Measurements from ENCODE around the gene LAMTOR2. TPM values are rescaled to one million over a fixed set of nuclear protein-coding genes. Genes with fewer than 3 reads are reported as not detected.

LAMTOR2 gene
- polyA plus RNA-seq, 1 donor (not counting 4 experiments of a cell fraction or from before 2014, with no cell fraction given), result 67.5 TPM

DNA sequence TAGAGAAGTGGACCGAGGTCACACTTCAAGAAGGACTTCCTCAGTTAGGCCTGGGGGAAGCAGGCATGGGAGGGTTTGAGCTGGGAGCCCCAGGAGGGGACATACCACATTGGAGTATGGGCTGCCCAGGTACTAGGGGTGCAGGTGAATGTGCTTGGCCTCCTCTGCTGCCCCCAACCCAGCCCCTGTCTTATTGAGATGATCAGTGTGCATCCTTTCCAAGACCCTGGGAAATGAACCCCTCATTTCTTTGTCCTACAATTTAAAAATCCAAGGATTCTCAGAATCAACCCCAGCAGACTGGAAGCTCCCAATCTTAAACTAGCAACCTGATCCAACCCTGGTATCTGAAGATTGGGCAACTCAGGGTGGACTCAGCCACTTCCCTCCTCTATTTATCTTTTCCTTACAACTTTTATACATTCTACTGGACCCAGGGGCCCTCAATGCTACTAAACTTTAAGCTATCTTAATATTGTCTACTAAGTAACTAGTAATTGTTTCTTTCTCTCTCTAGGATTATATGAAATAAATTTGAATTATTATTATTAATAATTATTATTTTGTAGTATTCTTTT, 18.6 kb downstream of the LAMTOR2 start:
- dilution Hi-C loops (cut with MboI; ENCODE audit: extremely low pct_ligation_motif_present, low sequenced_read_pairs), result no loop called here

DNA sequence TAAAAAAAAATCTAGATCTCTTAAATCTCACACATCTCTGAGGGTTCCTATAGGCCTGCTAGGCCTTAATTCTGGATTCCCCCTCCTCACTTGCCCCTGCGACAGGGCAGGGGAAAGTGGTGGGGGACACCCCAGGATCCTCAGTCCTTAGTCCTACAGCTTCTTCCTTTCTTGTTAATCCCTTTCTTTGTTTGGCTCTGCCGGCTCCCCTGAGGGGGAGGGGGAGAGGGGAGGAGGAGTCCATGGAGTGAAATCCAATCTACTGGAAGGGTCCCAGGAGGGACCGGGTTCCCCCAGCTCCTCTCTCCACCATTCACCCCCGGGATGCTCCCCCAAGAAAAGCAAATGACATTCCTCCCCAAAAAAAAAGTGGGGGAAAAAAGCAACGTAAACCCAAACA, 19.2 kb downstream of the LAMTOR2 start:
- FAIRE-seq (no peak), DNase-seq (ENCODE audit: low read depth, low spot score) (no peak)
- H2AFZ ChIP-seq (ENCODE audit: control insufficient read depth, low read length), result no peak overlapping the region
- no peak overlapping the region for H3K9ac ChIP-seq (ENCODE audit: control insufficient read depth, extremely low read depth, insufficient read depth, low read length)
- no peaks in the 10 kb centered on the region for H3K9me1 ChIP-seq (ENCODE audit: control insufficient read depth, extremely low read depth, insufficient read depth, low read length)
- H4K20me1 ChIP-seq (ENCODE audit: control insufficient read depth, extremely low read depth, insufficient read depth, low read length), result no peaks in the 10 kb centered on the region
- H3K27ac ChIP-seq (ENCODE audit: control insufficient read depth, insufficient read depth, low read length), result no peak overlapping the region
- H3K27me3 ChIP-seq (ENCODE audit: control insufficient read depth, extremely low read depth, insufficient read depth, low read length), result no peaks in the 10 kb centered on the region
- no peak overlapping the region for H3K4me3 ChIP-seq (ENCODE audit: control insufficient read depth in 2 of 3, extremely low read depth in 1 of 3, insufficient read depth in 2 of 3, low read depth in 1 of 3, low read length in 3 of 3)
- TF ChIP-seq EZH2 (IDR thresholded peaks at IDR 0.05; ENCODE audit: low read length), result no peak
- TF ChIP-seq, protein P1, sequence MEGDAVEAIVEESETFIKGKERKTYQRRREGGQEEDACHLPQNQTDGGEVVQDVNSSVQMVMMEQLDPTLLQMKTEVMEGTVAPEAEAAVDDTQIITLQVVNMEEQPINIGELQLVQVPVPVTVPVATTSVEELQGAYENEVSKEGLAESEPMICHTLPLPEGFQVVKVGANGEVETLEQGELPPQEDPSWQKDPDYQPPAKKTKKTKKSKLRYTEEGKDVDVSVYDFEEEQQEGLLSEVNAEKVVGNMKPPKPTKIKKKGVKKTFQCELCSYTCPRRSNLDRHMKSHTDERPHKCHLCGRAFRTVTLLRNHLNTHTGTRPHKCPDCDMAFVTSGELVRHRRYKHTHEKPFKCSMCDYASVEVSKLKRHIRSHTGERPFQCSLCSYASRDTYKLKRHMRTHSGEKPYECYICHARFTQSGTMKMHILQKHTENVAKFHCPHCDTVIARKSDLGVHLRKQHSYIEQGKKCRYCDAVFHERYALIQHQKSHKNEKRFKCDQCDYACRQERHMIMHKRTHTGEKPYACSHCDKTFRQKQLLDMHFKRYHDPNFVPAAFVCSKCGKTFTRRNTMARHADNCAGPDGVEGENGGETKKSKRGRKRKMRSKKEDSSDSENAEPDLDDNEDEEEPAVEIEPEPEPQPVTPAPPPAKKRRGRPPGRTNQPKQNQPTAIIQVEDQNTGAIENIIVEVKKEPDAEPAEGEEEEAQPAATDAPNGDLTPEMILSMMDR (optimal IDR thresholded peaks at IDR 0.05 in 1 of 3, IDR thresholded peaks at IDR 0.05 in 1 of 3, conservative IDR thresholded peaks at IDR 0.05 in 1 of 3; ENCODE audit: extremely low read depth in 1 of 3, insufficient read depth in 2 of 3, low read length in 3 of 3), result no peak
- no peak overlapping the region for H3K4me2 ChIP-seq (ENCODE audit: control insufficient read depth, extremely low read depth, insufficient read depth, low read depth, low read length)
- no peaks in the 10 kb centered on the region for H3K79me2 ChIP-seq (ENCODE audit: control insufficient read depth, insufficient read depth, low read length)
- dilution Hi-C loops (cut with MboI; ENCODE audit: extremely low pct_ligation_motif_present, low sequenced_read_pairs), result no loop called here
- H3K36me3 ChIP-seq (ENCODE audit: control insufficient read depth in 2 of 2, extremely low read depth in 1 of 2, insufficient read depth in 2 of 2, low read length in 2 of 2), result peaks cover 17 to 18% of the 10 kb centered on the region in 2 experiments
- H3K4me1 ChIP-seq (ENCODE audit: control insufficient read depth, extremely low read depth, insufficient read depth, low read length), result no peaks in the 10 kb centered on the region
- no peaks in the 10 kb centered on the region for H3K9me3 ChIP-seq (ENCODE audit: control insufficient read depth, low read depth, low read length)

More for the DNA sequence above, 18.6 kb downstream of the LAMTOR2 start:
- no peak overlapping the region for H3K4me3 ChIP-seq (ENCODE audit: control insufficient read depth in 2 of 3, extremely low read depth in 1 of 3, insufficient read depth in 2 of 3, low read depth in 1 of 3, low read length in 3 of 3)
- no peaks in the 10 kb centered on the region for H3K27me3 ChIP-seq (ENCODE audit: control insufficient read depth, extremely low read depth, insufficient read depth, low read length)
- H3K9ac ChIP-seq (ENCODE audit: control insufficient read depth, extremely low read depth, insufficient read depth, low read length), result no peak overlapping the region
- H3K79me2 ChIP-seq (ENCODE audit: control insufficient read depth, insufficient read depth, low read length), result no peaks in the 10 kb centered on the region
- DNase-seq (ENCODE audit: low read depth, low spot score), result no peak
- no peaks in the 10 kb centered on the region for H3K9me1 ChIP-seq (ENCODE audit: control insufficient read depth, extremely low read depth, insufficient read depth, low read length)
- TF ChIP-seq EZH2 (IDR thresholded peaks at IDR 0.05; ENCODE audit: low read length), result no peak
- TF ChIP-seq, protein P1 (optimal IDR thresholded peaks at IDR 0.05 in 1 of 3, IDR thresholded peaks at IDR 0.05 in 1 of 3, conservative IDR thresholded peaks at IDR 0.05 in 1 of 3; ENCODE audit: extremely low read depth in 1 of 3, insufficient read depth in 2 of 3, low read length in 3 of 3), result no peak
- H3K4me1 ChIP-seq (ENCODE audit: control insufficient read depth, extremely low read depth, insufficient read depth, low read length), result no peaks in the 10 kb centered on the region
- H3K4me2 ChIP-seq (ENCODE audit: control insufficient read depth, extremely low read depth, insufficient read depth, low read depth, low read length), result no peak overlapping the region
- H3K9me3 ChIP-seq (ENCODE audit: control insufficient read depth, low read depth, low read length), result no peaks in the 10 kb centered on the region
- H4K20me1 ChIP-seq (ENCODE audit: control insufficient read depth, extremely low read depth, insufficient read depth, low read length), result no peaks in the 10 kb centered on the region
- H2AFZ ChIP-seq (ENCODE audit: control insufficient read depth, low read length), result no peak overlapping the region
- peaks cover 18 to 19% of the 10 kb centered on the region in 2 experiments for H3K36me3 ChIP-seq (ENCODE audit: control insufficient read depth in 2 of 2, extremely low read depth in 1 of 2, insufficient read depth in 2 of 2, low read length in 2 of 2)
- FAIRE-seq, result no peak
- no peak overlapping the region for H3K27ac ChIP-seq (ENCODE audit: control insufficient read depth, insufficient read depth, low read length)

Data from keratinocyte (primary cell).